Tibial nerve (tissue), 4 donors: ENCODE results near the gene SLC25A44.

Experiments
- EP300 ChIP-seq, 2 donors: sonication (generic); formaldehyde crosslinking; IDR thresholded peaks; one replicate each; pipeline ENCODE4 v1.6.1; 2017; ENCODE audit warnings: antibody characterized with exemption in 2 of 2, mild to moderate bottlenecking in 1 of 2
- POLR2A ChIP-seq, 2 donors: fragments of 450-650 bp; IDR thresholded peaks; one replicate each; pipeline ENCODE4 v1.6.1; 2017; ENCODE audit warnings: antibody characterized with exemption in 2 of 2, mild to moderate bottlenecking in 2 of 2, moderate library complexity in 2 of 2
- TF ChIP-seq, protein P1 (sequence below), 5 experiments: fragments of 200-600 bp in 3 of 5; fragments of 450-650 bp in 2 of 5; sonication (generic) in 3 of 5; IDR thresholded peaks; one replicate each; pipeline ENCODE4 v1.5.1; 2016 to 2019; ENCODE audit warnings: antibody characterized with exemption in 5 of 5, mild to moderate bottlenecking in 3 of 5, moderate library complexity in 2 of 5

DNA sequence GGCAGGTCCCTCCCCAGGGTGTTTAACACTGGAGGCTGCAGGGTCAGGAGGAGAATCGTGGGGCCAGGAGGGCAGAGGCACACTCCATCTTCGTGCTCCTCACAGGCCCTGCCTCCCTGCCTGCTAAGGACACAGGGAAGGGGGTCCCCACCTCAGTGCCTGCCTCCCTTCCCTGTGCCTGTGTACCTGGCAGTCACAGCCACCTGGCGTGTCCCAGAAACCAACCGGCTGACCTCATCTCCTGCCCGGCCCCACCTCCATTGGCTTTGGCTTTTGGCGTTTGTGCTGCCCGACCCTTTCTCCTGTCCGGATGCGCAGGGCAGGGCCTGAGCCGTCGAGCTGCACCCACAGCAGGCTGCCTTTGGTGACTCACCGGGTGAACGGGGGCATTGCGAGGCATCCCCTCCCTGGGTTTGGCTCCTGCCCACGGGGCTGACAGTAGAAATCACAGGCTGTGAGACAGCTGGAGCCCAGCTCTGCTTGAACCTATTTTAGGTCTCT, 47.5 kb downstream of the SLC25A44 start:
- TF ChIP-seq, protein P1, sequence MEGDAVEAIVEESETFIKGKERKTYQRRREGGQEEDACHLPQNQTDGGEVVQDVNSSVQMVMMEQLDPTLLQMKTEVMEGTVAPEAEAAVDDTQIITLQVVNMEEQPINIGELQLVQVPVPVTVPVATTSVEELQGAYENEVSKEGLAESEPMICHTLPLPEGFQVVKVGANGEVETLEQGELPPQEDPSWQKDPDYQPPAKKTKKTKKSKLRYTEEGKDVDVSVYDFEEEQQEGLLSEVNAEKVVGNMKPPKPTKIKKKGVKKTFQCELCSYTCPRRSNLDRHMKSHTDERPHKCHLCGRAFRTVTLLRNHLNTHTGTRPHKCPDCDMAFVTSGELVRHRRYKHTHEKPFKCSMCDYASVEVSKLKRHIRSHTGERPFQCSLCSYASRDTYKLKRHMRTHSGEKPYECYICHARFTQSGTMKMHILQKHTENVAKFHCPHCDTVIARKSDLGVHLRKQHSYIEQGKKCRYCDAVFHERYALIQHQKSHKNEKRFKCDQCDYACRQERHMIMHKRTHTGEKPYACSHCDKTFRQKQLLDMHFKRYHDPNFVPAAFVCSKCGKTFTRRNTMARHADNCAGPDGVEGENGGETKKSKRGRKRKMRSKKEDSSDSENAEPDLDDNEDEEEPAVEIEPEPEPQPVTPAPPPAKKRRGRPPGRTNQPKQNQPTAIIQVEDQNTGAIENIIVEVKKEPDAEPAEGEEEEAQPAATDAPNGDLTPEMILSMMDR (IDR thresholded peaks at IDR 0.05) = no peak
- TF ChIP-seq POLR2A (IDR thresholded peaks at IDR 0.05) (no peak), EP300 (IDR thresholded peaks at IDR 0.05) (no peak)
